Measurements from ENCODE around the gene BRD7.

BRD7 gene

GRCh38 chr16:50293994-50294855, 74.6 kb downstream of the BRD7 start:
- no peak overlapping the region for H3K4me3 ChIP-seq (ENCODE audit: low read length in 2 of 2)
- H3K79me1 ChIP-seq (ENCODE audit: low read depth, low read length), result peaks cover 1% of the 10 kb centered on the region
- H3K4ac ChIP-seq (ENCODE audit: low read length), result no peak overlapping the region
- no peaks in the 10 kb centered on the region for H3K9me3 ChIP-seq (replicated peaks in 1 of 2; ENCODE audit: control insufficient read depth in 2 of 2, insufficient read depth in 1 of 2, low read depth in 1 of 2, low read length in 2 of 2)
- peak overlapping the region; percentile 5 for H3K23ac ChIP-seq (ENCODE audit: low read depth, low read length, poor library complexity)
- no peak overlapping the region for H3K9ac ChIP-seq (ENCODE audit: low read depth, low read length, poor library complexity)
- H2BK120ac ChIP-seq (ENCODE audit: low read depth, low read length), result no peak overlapping the region
- WGBS, 2 donors (ENCODE audit: extremely low coverage in 2 of 2, insufficient read length in 2 of 2, insufficient replicate concordance in 1 of 2), result no CpG with 5 or more reads among the region's 20 CpGs
- H2BK5ac ChIP-seq (ENCODE audit: low read length), result peak overlapping the region; percentile 10
- no peak overlapping the region for H2BK12ac ChIP-seq (ENCODE audit: low read length)
- no peak overlapping the region for H4K8ac ChIP-seq (ENCODE audit: low read depth, low read length)
- no peak overlapping the region for H2BK15ac ChIP-seq (ENCODE audit: low read length)
- no peak for DNase-seq (ENCODE audit: low spot score)
- no peak overlapping the region for H4K91ac ChIP-seq (ENCODE audit: low read depth, low read length, poor library complexity)
- peak overlapping the region; percentile 6 for H2AK5ac ChIP-seq (ENCODE audit: low read depth, low read length)
- H3K4me1 ChIP-seq (ENCODE audit: control insufficient read depth in 2 of 2, insufficient read depth in 1 of 2, low read depth in 1 of 2, low read length in 2 of 2), result peaks cover 2 to 5% of the 10 kb centered on the region in 2 donors
- peak overlapping the region; percentile 11 for H3K18ac ChIP-seq (ENCODE audit: low read length)
- no peak overlapping the region for H3K14ac ChIP-seq (ENCODE audit: low read length)
- no peaks in the 10 kb centered on the region for H3K36me3 ChIP-seq (replicated peaks in 1 of 2; ENCODE audit: control insufficient read depth in 2 of 2, insufficient read depth in 2 of 2, low read length in 2 of 2)
- no peak overlapping the region for H3K27ac ChIP-seq (replicated peaks; ENCODE audit: low read length)
- H3K27me3 ChIP-seq (ENCODE audit: control insufficient read depth in 3 of 3, insufficient read depth in 3 of 3, low read depth in 1 of 3, low read length in 3 of 3), result no peaks in the 10 kb centered on the region
- no peak overlapping the region for H3K4me2 ChIP-seq (ENCODE audit: insufficient read depth, low read length, poor library complexity, severe bottlenecking)
- no peak overlapping the region for H2AFZ ChIP-seq (ENCODE audit: low read length)

GRCh38 chr16:50293041-50293783, 75.6 kb downstream of the BRD7 start:
- H3K79me1 ChIP-seq (ENCODE audit: low read depth, low read length), result peaks cover 1% of the 10 kb centered on the region
- no CpG with 5 or more reads among the region's 20 CpGs for WGBS, 2 donors (ENCODE audit: extremely low coverage in 2 of 2, insufficient read length in 2 of 2, insufficient replicate concordance in 1 of 2)
- H3K9me3 ChIP-seq (replicated peaks in 1 of 2; ENCODE audit: control insufficient read depth in 2 of 2, insufficient read depth in 1 of 2, low read depth in 1 of 2, low read length in 2 of 2), result no peaks in the 10 kb centered on the region
- no peak overlapping the region for H2BK5ac ChIP-seq (ENCODE audit: low read length)
- H3K27me3 ChIP-seq (ENCODE audit: control insufficient read depth in 3 of 3, insufficient read depth in 3 of 3, low read depth in 1 of 3, low read length in 3 of 3), result no peaks in the 10 kb centered on the region
- no peak overlapping the region for H4K8ac ChIP-seq (ENCODE audit: low read depth, low read length)
- H3K36me3 ChIP-seq (replicated peaks in 1 of 2; ENCODE audit: control insufficient read depth in 2 of 2, insufficient read depth in 2 of 2, low read length in 2 of 2), result no peaks in the 10 kb centered on the region
- H3K4me3 ChIP-seq (ENCODE audit: low read length in 2 of 2), result no peak overlapping the region
- H2BK120ac ChIP-seq (ENCODE audit: low read depth, low read length), result peak overlapping the region; percentile 31
- no peak overlapping the region for H3K4me2 ChIP-seq (ENCODE audit: insufficient read depth, low read length, poor library complexity, severe bottlenecking)
- no peak overlapping the region for H3K4ac ChIP-seq (ENCODE audit: low read length)
- no peak overlapping the region for H3K27ac ChIP-seq (replicated peaks; ENCODE audit: low read length)
- no peak overlapping the region for H2AFZ ChIP-seq (ENCODE audit: low read length)
- H2BK12ac ChIP-seq (ENCODE audit: low read length), result no peak overlapping the region
- peaks cover 2 to 5% of the 10 kb centered on the region in 2 donors for H3K4me1 ChIP-seq (ENCODE audit: control insufficient read depth in 2 of 2, insufficient read depth in 1 of 2, low read depth in 1 of 2, low read length in 2 of 2)
- H2AK5ac ChIP-seq (ENCODE audit: low read depth, low read length), result peak overlapping the region; percentile 21
- no peak overlapping the region for H4K91ac ChIP-seq (ENCODE audit: low read depth, low read length, poor library complexity)
- H3K23ac ChIP-seq (ENCODE audit: low read depth, low read length, poor library complexity), result no peak overlapping the region
- H3K14ac ChIP-seq (ENCODE audit: low read length), result peak overlapping the region; percentile 94
- DNase-seq (ENCODE audit: low spot score), result no peak
- H3K18ac ChIP-seq (ENCODE audit: low read length), result peak overlapping the region; percentile 85
- no peak overlapping the region for H3K9ac ChIP-seq (ENCODE audit: low read depth, low read length, poor library complexity)
- no peak overlapping the region for H2BK15ac ChIP-seq (ENCODE audit: low read length)

- no peak overlapping the region for H3K4ac ChIP-seq (ENCODE audit: low read length)
- no peak overlapping the region for H3K14ac ChIP-seq (ENCODE audit: low read length)
- no peak overlapping the region for H3K9ac ChIP-seq (ENCODE audit: low read depth, low read length, poor library complexity)
- H3K9me3 ChIP-seq (replicated peaks in 1 of 2; ENCODE audit: control insufficient read depth in 2 of 2, insufficient read depth in 1 of 2, low read depth in 1 of 2, low read length in 2 of 2), result no peaks in the 10 kb centered on the region
- H2BK12ac ChIP-seq (ENCODE audit: low read length), result no peak overlapping the region
- no peak overlapping the region for H3K18ac ChIP-seq (ENCODE audit: low read length)
- no peak overlapping the region for H3K27ac ChIP-seq (replicated peaks; ENCODE audit: low read length)
- H2AK5ac ChIP-seq (ENCODE audit: low read depth, low read length), result peak overlapping the region; percentile 8
- no peaks in the 10 kb centered on the region for H3K36me3 ChIP-seq (replicated peaks in 1 of 2; ENCODE audit: control insufficient read depth in 2 of 2, insufficient read depth in 2 of 2, low read length in 2 of 2)
- peaks cover 1% of the 10 kb centered on the region for H3K79me1 ChIP-seq (ENCODE audit: low read depth, low read length)
- peak overlapping the region; percentile 38 for H2BK15ac ChIP-seq (ENCODE audit: low read length)
- WGBS, 2 donors (ENCODE audit: extremely low coverage in 2 of 2, insufficient read length in 2 of 2, insufficient replicate concordance in 1 of 2), result no CpG with 5 or more reads among the region's 12 CpGs
- no peak overlapping the region for H3K4me2 ChIP-seq (ENCODE audit: insufficient read depth, low read length, poor library complexity, severe bottlenecking)
- H2AFZ ChIP-seq (ENCODE audit: low read length), result no peak overlapping the region
- peaks cover 2 to 5% of the 10 kb centered on the region in 2 donors for H3K4me1 ChIP-seq (ENCODE audit: control insufficient read depth in 2 of 2, insufficient read depth in 1 of 2, low read depth in 1 of 2, low read length in 2 of 2)
- no peak overlapping the region for H3K4me3 ChIP-seq (ENCODE audit: low read length in 2 of 2)
- H4K8ac ChIP-seq (ENCODE audit: low read depth, low read length), result no peak overlapping the region
- no peaks in the 10 kb centered on the region for H3K27me3 ChIP-seq (ENCODE audit: control insufficient read depth in 3 of 3, insufficient read depth in 3 of 3, low read depth in 1 of 3, low read length in 3 of 3)
- DNase-seq (ENCODE audit: low spot score), result no peak
- H4K91ac ChIP-seq (ENCODE audit: low read depth, low read length, poor library complexity), result no peak overlapping the region
- no peak overlapping the region for H2BK120ac ChIP-seq (ENCODE audit: low read depth, low read length)
- peak overlapping the region; percentile 13 for H3K23ac ChIP-seq (ENCODE audit: low read depth, low read length, poor library complexity)
- H2BK5ac ChIP-seq (ENCODE audit: low read length), result no peak overlapping the region
Measured at GRCh38 chr16:50292566-50292948, 76.2 kb downstream of the BRD7 start.
